G401.6 (cell line): ENCODE results near the gene FRMD1.

ENCODE experiments used
- FAIRE-seq: peaks from 2 replicates; lab custom pipeline; 2012; peaks lifted over from hg19 to GRCh38; lab: Jason Lieb, UNC

Gene FRMD1

GRCh38 chr6:168025831-168026710 is 52.9 kb downstream of the FRMD1 start:
- no peak for FAIRE-seq

GRCh38 chr6:168024951-168025510 is 54.0 kb downstream of the FRMD1 start:
- FAIRE-seq, result no peak

DNA sequence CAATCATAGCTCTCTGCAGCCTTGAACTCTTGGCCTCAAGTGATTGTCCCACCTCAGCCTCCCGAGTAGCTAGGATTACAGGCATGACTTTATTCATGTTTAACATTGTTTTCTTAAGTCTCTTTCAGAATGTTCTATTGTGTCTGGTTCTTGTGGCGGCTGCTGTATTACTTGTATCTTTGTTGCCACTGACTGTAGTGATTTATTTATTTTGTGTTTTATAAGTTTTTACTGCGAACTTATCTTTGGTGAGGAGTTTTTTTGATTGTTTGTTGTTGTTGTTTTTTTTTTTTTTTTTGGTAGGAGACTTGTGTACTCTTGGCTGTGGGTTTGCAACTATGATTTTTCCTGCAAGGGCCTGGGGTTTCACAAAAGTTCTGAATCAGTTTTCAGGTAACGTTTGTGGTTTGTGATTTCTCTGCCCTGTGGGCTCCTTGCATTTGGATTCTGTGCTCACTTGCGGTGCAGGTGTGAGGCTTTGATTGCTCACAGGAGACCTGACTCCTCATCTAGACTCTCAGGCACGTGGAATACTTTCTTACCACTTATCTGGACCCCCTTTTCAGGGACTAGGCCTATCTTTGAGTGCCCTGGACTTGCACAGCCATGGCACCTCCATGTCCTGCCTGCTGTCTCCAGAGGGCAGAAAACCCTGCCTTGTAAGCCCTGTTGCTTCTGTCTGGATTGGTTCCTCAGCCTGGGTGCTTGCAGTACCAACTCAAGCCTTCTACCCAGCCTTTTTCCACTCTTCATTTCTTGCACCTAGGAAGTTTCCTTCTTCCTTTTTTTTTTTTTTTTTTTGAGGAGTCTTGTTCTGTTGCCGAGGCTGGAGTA is 56.3 kb downstream of the FRMD1 start:
- FAIRE-seq, result no peak

- FAIRE-seq, result no peak
These were observed 57.4 kb downstream of the FRMD1 start for GRCh38 chr6:168021581-168021980.

- no peak for FAIRE-seq
These were observed 58.8 kb downstream of the FRMD1 start for GRCh38 chr6:168020242-168020641.

DNA sequence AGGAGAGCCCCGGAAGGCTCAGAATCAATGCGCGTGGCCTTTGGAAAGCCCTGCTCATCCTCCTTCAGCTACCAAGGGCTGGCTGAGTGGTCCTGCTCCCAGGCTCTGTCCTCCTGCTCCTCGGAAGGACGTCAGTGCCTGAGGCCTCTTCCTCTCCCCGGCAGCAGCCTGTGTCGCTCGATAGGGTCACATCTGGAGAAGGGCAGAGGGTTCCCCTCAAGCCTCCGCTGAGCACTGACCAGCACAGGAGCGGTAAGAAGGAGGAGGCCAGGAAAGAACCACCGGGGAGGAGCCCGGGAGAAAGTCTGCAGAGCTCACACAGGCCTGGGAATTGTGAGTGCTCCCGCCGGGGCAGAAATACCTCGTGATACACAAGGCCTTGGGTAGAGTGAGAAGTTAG is 60.3 kb downstream of the FRMD1 start:
- no peak for FAIRE-seq

GRCh38 chr6:168017629-168018028 is 61.4 kb downstream of the FRMD1 start:
- FAIRE-seq, result no peak

- no peak for FAIRE-seq
These were observed 62.1 kb downstream of the FRMD1 start for GRCh38 chr6:168016721-168017525.

DNA sequence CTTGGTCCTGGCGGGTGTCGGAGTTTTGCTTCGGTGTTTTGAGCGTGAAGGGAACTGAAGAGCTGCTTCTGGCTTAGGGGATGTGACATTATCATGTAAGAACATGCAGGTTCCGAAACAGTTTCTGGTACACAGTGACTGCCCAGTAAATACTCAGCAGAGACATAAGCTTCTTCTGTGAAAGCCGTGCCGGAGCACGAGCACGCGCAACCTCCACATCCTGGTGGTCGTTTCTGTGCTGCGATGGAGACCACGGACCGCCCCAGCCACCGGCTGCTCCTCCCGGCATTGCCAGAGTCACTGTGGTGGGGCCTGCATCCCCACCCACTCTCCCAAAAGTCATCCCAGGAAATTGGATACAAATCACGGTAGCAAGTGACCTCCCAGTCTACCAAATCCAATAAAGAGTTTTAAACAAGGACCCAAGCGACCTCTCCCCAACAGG is 62.8 kb downstream of the FRMD1 start:
- FAIRE-seq, result no peak

- FAIRE-seq, result no peak
These were observed 63.4 kb downstream of the FRMD1 start for GRCh38 chr6:168015482-168016175.

GRCh38 chr6:168015009-168015408 is 64.0 kb downstream of the FRMD1 start:
- no peak for FAIRE-seq

DNA sequence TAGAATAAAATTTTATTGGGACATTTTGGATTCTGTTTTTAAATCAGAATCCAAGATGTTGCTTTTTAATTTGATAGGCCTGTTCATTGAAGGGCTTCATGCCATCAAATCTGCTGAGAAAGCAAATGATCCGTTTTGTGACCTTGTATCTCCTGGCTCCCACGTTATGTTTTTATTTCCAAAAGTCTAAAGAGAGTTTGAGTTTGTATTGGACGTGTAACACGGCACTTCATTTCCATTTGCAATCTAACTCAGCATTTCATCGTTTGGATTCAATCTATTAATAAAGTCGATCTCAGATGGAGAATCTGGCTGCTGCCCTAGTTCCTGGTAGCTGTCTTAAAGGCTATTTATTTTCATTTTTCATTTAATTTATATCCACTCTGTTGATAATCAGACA is 64.6 kb downstream of the FRMD1 start:
- no peak for FAIRE-seq

- no peak for FAIRE-seq
These were observed 65.6 kb downstream of the FRMD1 start for GRCh38 chr6:168013250-168013915.

DNA sequence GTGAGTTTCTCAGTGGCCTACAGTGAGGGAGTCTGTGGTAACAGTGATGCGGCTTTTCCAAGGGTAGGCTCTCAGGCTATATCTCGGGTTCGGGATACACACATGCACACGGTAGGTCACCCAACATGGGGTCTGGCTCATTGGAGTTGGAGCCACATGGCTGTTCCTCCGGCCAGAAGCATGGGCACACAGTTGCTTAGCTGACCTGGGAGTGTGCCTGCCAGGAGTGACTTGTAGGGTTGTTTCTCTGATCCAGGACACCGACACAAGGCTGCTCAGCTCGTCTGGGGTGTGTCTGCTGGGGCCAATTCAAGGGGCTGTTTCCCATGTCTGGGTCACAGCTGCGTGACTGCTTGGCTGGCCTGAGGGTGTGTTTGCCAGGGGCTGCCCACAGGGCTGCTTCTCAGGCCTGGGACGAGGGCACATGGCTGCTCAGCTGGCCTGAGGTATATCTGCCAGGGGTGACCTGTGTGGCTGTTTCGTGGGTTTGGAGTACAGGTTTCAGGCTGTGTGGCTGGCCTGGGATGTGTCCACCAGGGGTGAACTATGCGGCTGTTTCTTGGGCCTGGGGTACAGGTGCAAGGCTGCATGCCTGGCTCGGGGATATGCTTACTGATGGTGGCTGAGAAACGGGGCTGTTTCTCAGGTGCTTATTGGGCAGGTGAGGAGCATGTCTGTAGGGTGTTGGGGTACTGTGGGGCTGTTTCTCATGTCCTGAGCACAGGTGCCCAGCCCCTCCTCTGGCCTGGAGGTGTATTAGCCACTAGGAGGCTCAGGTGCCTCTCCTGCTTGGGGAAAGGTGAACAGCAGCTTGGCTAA is 66.4 kb downstream of the FRMD1 start:
- FAIRE-seq, result no peak

DNA sequence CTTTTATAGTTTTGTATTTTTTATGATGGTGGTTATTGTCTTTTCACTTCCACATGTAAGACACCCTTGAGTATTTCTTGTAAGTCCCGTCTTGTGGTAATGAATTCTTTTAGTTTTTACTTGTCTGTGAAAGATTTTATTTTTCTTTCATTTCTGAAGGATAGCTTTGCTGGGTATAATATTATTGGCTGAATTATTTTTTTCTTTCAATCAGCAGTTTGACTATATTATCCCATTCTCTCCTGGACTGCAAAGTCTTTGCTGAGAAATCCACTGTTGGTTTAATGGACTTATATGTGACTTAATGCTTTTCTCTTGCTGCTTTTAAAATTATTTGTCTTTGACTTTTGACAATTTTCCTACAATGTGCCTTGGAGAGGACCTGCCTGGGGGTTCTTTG is 67.7 kb downstream of the FRMD1 start:
- no peak for FAIRE-seq

DNA sequence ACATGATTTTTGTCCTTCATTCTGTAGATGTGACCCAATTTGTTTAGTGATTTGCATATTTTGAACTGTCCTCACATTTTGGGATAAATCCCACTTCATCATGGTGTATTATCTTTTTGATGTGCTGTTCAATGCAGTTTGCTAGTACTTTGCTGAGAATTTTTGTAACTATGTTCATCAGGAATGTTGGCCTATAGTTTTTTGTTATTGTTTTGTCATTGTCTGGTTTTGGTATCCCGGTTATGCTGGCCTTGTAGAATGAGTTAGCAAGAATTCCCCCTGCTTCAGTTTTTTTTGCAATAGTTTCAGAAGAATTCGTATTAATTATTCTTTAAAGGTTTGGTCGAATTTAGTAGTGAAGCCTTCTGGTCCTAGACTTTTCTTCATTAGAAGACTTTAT is 69.7 kb downstream of the FRMD1 start:
- FAIRE-seq, result no peak

- FAIRE-seq, result no peak
These were observed 71.2 kb downstream of the FRMD1 start for GRCh38 chr6:168007592-168008338.

DNA sequence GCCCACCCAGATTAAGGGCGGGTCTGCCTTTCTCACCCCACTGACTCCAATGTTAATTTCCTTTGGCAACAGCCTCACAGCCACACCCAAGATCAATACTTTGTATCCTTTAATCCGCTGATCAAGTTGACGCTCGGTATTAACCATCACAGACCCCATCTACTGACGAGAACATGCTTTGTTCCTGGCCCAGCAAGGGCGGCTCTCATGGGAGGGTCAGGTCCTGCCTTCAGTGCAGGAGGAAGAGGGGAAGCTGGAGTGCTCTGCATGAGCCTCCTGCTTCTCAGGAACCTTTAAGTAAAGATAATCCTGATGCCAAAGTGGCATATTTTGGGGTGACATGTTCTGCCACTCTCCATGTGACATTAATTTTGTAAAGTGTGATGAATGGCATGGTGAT is 73.2 kb downstream of the FRMD1 start:
- FAIRE-seq, result no peak

DNA sequence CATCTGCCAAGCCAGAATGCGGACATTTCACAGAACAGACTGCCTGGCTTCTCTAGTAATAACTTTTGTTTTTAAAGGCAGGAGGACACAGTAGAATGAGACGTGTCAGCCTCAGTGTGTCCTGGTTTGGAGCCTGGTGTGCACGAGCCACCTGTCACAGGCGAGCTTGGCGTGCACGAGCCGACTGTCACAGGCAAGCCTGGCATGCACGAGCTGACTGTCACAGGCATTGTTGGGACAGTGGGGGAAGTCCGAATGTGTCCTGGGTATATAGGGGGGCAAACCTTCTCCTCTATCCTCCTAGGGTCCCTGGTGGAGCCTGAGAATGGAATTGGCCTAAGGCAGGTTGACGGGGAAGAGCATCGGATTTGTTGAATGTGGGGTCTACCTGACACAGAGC is 74.1 kb downstream of the FRMD1 start:
- FAIRE-seq, result no peak
